Fibroblast of peridontal ligament (primary cell): ENCODE measurements around the gene ELAPOR2.
"Not testable (repeated sequence)": the region's sequence is repeated elsewhere in the genome, so short reads cannot be mapped to it uniquely, and the experiment has no call there.

ENCODE experiments used
- DNase-seq: peaks from one replicate; pipeline ENCODE4 v3.0.0-alpha.2; 2010; ENCODE audit errors: extremely low read depth

ELAPOR2 gene

GRCh38 chr7:87059525-87060287 lies at the start of gene ELAPOR2:
TSS of gene ELAPOR2 (minus strand) at chr7:87059654. CDS start at chr7:87059513, 141 bp downstream.
- DNase-seq = peak; percentile 2

- no peak for DNase-seq
These were observed 48.7 kb upstream of the ELAPOR2 start for GRCh38 chr7:87107949-87108776.

- no peak for DNase-seq
These were observed 47.6 kb upstream of the ELAPOR2 start for GRCh38 chr7:87106974-87107612.

- no peak for DNase-seq
These were observed 45.9 kb upstream of the ELAPOR2 start for GRCh38 chr7:87105401-87105800.

- DNase-seq = no peak
These were observed 40.9 kb upstream of the ELAPOR2 start for GRCh38 chr7:87100326-87100725.

- not testable (repeated sequence) for DNase-seq
These were observed 37.9 kb upstream of the ELAPOR2 start for GRCh38 chr7:87097375-87097774.

GRCh38 chr7:87094322-87094721 lies 34.9 kb upstream of the ELAPOR2 start:
- no peak for DNase-seq

- no peak for DNase-seq
These were observed 33.2 kb upstream of the ELAPOR2 start for GRCh38 chr7:87092568-87093091.

GRCh38 chr7:87091487-87092066 lies 32.1 kb upstream of the ELAPOR2 start:
- no peak for DNase-seq

- peak; percentile 2 for DNase-seq
These were observed 24.5 kb upstream of the ELAPOR2 start for GRCh38 chr7:87083865-87084519.

- DNase-seq = no peak
These were observed 23.2 kb upstream of the ELAPOR2 start for GRCh38 chr7:87082675-87083074.

GRCh38 chr7:87075671-87076404 lies 16.4 kb upstream of the ELAPOR2 start:
- no peak for DNase-seq

- DNase-seq = no peak
These were observed 8.3 kb upstream of the ELAPOR2 start for GRCh38 chr7:87067788-87068187.

GRCh38 chr7:87060288-87060537 lies 759 bp upstream of the ELAPOR2 start:
- DNase-seq = no peak

- no peak for DNase-seq
These were observed 520 bp downstream of the ELAPOR2 start for GRCh38 chr7:87058744-87059524.

- no peak for DNase-seq
These were observed 2.2 kb downstream of the ELAPOR2 start for GRCh38 chr7:87057210-87057609.

GRCh38 chr7:87056346-87056745 lies 3.1 kb downstream of the ELAPOR2 start:
- no peak for DNase-seq

- no peak for DNase-seq
These were observed 10.6 kb downstream of the ELAPOR2 start for GRCh38 chr7:87048839-87049238.

GRCh38 chr7:87046456-87046855 lies 13.0 kb downstream of the ELAPOR2 start:
- DNase-seq = no peak

- DNase-seq = not testable (repeated sequence)
These were observed 14.7 kb downstream of the ELAPOR2 start for GRCh38 chr7:87044713-87045112.
